Neural progenitor cell (in vitro differentiated cells): ENCODE measurements around the gene ARHGAP35.

Source experiments
- EZH2 ChIP-seq: fragments of 200-600 bp; sonication (generic); IDR thresholded peaks from 2 replicates; pipeline ENCODE4 v1.6.1; 2017; ENCODE audit warnings: antibody characterized with exemption, mild to moderate bottlenecking, moderate library complexity
- EZH2phosphoT487 ChIP-seq: fragments of 200-600 bp; sonication (generic); IDR thresholded peaks from 2 replicates; pipeline ENCODE4 v1.6.1; 2017; ENCODE audit warnings: antibody characterized with exemption
- TF ChIP-seq, protein P1 (sequence below): fragments of 200-600 bp; sonication (generic); IDR thresholded peaks from 2 replicates; pipeline ENCODE4 v1.5.1; 2017; ENCODE audit warnings: antibody characterized with exemption, mild to moderate bottlenecking

DNA sequence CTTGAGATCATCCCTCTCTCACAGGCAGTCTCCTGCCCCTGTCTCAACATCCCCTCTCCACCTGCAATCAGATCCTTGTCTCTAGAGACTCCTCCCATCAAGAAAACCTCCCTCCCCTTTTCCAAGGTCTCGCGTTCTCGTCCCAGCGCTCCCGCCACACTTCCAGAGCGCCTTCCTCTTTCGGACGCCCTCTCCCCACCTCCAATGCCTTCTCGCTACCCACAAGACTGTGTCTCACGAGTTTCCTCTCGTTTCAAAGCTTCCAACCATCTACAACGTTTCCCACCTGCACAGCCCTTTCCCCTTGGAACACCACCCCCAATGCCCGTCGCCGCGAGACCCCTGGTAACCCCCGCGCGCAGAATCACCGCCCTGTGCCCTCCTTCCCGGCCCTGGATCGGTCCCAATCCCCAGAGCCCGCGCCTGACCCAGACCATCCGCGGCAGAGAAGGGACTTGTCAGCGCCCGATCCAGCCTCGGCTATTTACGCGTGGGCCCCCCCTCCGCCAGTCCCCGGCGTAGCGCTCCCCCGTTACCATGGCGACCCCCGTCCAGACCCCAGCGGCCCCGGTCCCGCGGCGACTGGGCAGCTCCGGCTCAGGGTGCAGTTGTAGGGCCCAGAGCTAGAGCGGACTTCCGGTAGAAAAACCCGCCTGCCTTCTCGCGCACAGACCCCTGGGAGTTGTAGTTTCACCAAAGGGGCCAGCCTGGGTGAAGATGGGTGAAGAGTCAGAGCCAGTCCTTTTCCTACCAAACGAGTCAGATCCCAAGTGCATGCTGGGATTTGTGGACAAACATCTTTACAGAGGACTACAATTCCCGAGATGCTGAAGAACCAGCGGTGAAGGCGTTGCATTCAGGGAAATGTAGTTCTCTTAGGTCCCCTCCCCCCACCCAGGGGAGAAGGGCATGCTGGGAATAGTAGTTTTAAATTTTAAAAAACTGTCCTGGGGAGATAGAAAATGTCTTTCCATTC lies 10.3 kb upstream of the ARHGAP35 start, which contains the start of gene AP2S1:
- no peak for TF ChIP-seq EZH2
- TF ChIP-seq, protein P1, sequence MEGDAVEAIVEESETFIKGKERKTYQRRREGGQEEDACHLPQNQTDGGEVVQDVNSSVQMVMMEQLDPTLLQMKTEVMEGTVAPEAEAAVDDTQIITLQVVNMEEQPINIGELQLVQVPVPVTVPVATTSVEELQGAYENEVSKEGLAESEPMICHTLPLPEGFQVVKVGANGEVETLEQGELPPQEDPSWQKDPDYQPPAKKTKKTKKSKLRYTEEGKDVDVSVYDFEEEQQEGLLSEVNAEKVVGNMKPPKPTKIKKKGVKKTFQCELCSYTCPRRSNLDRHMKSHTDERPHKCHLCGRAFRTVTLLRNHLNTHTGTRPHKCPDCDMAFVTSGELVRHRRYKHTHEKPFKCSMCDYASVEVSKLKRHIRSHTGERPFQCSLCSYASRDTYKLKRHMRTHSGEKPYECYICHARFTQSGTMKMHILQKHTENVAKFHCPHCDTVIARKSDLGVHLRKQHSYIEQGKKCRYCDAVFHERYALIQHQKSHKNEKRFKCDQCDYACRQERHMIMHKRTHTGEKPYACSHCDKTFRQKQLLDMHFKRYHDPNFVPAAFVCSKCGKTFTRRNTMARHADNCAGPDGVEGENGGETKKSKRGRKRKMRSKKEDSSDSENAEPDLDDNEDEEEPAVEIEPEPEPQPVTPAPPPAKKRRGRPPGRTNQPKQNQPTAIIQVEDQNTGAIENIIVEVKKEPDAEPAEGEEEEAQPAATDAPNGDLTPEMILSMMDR, result no peak
- TF ChIP-seq EZH2phosphoT487, result no peak
